Duodenal mucosa (tissue), 2 donors: Measurements from ENCODE around the gene SEPTIN8.

Experiments
- H3K27ac ChIP-seq: one replicate; pipeline ENCODE4 v1.7.0; 2013; ENCODE audit warnings: low read depth, low read length
- H3K27me3 ChIP-seq, 2 donors: one replicate each; pipeline ENCODE4 v1.7.0; 2013; ENCODE audit warnings: low read length in 2 of 2, control low read depth in 1 of 2; ENCODE audit not compliant: insufficient read depth in 2 of 2, control insufficient read depth in 1 of 2
- H3K36me3 ChIP-seq, 2 donors: one replicate each; pipeline ENCODE4 v1.7.0; 2013; ENCODE audit warnings: low read length in 2 of 2, control low read depth in 1 of 2; ENCODE audit not compliant: insufficient read depth in 2 of 2, control insufficient read depth in 1 of 2
- H3K4me1 ChIP-seq, 2 donors: one replicate each; pipeline ENCODE4 v1.7.0; 2013; ENCODE audit warnings: low read length in 2 of 2, control low read depth in 1 of 2; ENCODE audit not compliant: insufficient read depth in 2 of 2, control insufficient read depth in 1 of 2
- H3K4me3 ChIP-seq, 2 donors: one replicate each; pipeline ENCODE4 v1.7.0; 2013; ENCODE audit warnings: low read length in 2 of 2, low read depth in 1 of 2
- H3K9ac ChIP-seq, 2 donors: one replicate each; pipeline ENCODE4 v1.7.0; 2013; ENCODE audit warnings: low read length in 2 of 2, low read depth in 1 of 2
- H3K9me3 ChIP-seq, 2 donors: one replicate each; pipeline ENCODE4 v1.7.0; 2013; ENCODE audit warnings: low read length in 2 of 2, control low read depth in 1 of 2; ENCODE audit not compliant: control insufficient read depth in 1 of 2

Gene SEPTIN8

DNA sequence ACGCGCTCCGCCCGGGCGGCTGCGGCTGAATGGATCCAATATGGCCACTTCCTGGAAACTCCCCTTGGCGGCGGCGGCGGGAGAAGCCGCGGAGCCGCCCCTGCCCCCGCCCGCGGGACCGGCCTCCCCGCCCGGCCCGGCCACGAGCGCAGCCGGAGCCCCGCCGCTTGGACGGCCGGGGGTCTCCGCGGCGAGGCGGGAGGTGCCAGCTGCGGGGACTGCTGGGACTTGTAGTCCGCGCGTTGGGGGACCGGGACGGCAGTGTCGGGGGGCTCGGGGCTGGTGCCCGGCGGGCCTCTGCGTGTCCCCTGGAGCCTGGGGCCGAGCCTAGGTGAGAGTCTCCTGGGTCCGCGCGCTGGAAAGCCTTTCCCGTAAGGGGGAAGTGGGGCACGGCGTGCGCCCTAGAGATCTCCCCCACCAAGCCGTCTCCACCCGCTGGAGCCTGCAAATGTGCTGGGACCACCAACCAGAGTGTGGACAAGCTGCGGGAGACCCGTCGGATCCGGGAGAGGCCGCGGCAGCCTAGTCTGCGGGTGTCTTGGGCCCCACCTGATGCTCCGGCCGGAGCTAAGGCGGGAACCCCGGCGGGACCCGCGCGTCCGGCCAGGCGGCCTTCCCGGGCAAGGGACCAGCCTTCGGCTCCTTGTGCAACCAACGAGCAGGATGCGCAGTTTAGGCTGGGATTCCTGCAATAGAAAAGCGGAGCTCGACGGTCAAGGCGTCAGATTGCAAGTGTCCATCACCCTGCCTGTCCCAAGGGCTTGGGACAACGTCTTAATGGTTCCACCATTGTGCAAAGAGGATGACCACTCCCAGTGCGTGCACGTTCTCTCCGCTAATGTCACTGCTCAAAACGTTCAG lies at the start of gene SEPTIN8:
Gene SEPTIN8, minus strand, starts transcription at position 31 of the 861 bp plus-strand sequence. CDS start 102 bp downstream, outside the sequence.
- Histone ChIP-seq H3K4me1 (peaks cover 30 to 33% of the 10 kb centered on the region in 2 donors), H3K27ac (peak within 1 kb of the TSS; percentile 14)

GRCh38 chr5:132826424-132827082 lies 49.5 kb upstream of the SEPTIN8 start:
- no peak overlapping the region for H3K4me3 ChIP-seq
- H3K4me1 ChIP-seq = peaks cover 20 to 22% of the 10 kb centered on the region in 2 donors
- peaks cover 4 to 8% of the 10 kb centered on the region in 2 donors for H3K36me3 ChIP-seq
- H3K27ac ChIP-seq = no peak overlapping the region
- no peaks in the 10 kb centered on the region for H3K9me3 ChIP-seq
- no peak overlapping the region for H3K9ac ChIP-seq
- peaks cover 0 to 6% of the 10 kb centered on the region in 2 donors for H3K27me3 ChIP-seq

More for the DNA sequence above, at the start of gene SEPTIN8:
- Histone ChIP-seq H3K4me3 (peak within 1 kb of the TSS; percentile 79 to 89), H3K9me3 (no peaks in the 10 kb centered on the region), H3K9ac (peak within 1 kb of the TSS; percentile 74 to 83), H3K27me3 (peaks cover 0 to 2% of the 10 kb centered on the region in 2 donors), H3K36me3 (no peaks in the 10 kb centered on the region)

- H3K27ac ChIP-seq = no peak overlapping the region
- peaks cover 0 to 6% of the 10 kb centered on the region in 2 donors for H3K27me3 ChIP-seq
- H3K9me3 ChIP-seq = no peaks in the 10 kb centered on the region
- H3K4me3 ChIP-seq = no peak overlapping the region
- peaks cover 4 to 8% of the 10 kb centered on the region in 2 donors for H3K36me3 ChIP-seq
- H3K9ac ChIP-seq = no peak overlapping the region
- H3K4me1 ChIP-seq = peaks cover 14 to 16% of the 10 kb centered on the region in 2 donors
Measured at GRCh38 chr5:132825834-132826391, 48.9 kb upstream of the SEPTIN8 start.

GRCh38 chr5:132825033-132825833 lies 48.2 kb upstream of the SEPTIN8 start:
- Histone ChIP-seq H3K9me3 (no peaks in the 10 kb centered on the region), H3K9ac (no peak overlapping the region), H3K4me3 (no peak overlapping the region), H3K27me3 (peaks cover 0 to 6% of the 10 kb centered on the region in 2 donors), H3K4me1 (peaks cover 14 to 16% of the 10 kb centered on the region in 2 donors), H3K36me3 (peaks cover 4 to 8% of the 10 kb centered on the region in 2 donors), H3K27ac (no peak overlapping the region)

GRCh38 chr5:132824426-132824825 lies 47.4 kb upstream of the SEPTIN8 start:
- Histone ChIP-seq H3K27ac (no peak overlapping the region), H3K36me3 (peaks cover 4 to 8% of the 10 kb centered on the region in 2 donors), H3K9me3 (no peaks in the 10 kb centered on the region), H3K9ac (no peak overlapping the region), H3K4me1 (peaks cover 10 to 21% of the 10 kb centered on the region in 2 donors), H3K4me3 (no peak overlapping the region), H3K27me3 (peaks cover 0 to 4% of the 10 kb centered on the region in 2 donors)

GRCh38 chr5:132823481-132824050 lies 46.5 kb upstream of the SEPTIN8 start:
- H3K36me3 ChIP-seq = peaks cover 4 to 8% of the 10 kb centered on the region in 2 donors
- peaks cover 6 to 16% of the 10 kb centered on the region in 2 donors for H3K4me1 ChIP-seq
- H3K9ac ChIP-seq = no peak overlapping the region
- H3K9me3 ChIP-seq = no peaks in the 10 kb centered on the region
- no peak overlapping the region for H3K27ac ChIP-seq
- H3K27me3 ChIP-seq = peaks cover 0 to 3% of the 10 kb centered on the region in 2 donors
- no peak overlapping the region for H3K4me3 ChIP-seq

- no peak overlapping the region for H3K4me3 ChIP-seq
- no peak overlapping the region for H3K27ac ChIP-seq
- peak overlapping the region in 1 of 2 donors; percentile 32 for H3K9ac ChIP-seq
Measured at GRCh38 chr5:132822650-132823480, 45.8 kb upstream of the SEPTIN8 start.

GRCh38 chr5:132821791-132822190 lies 44.8 kb upstream of the SEPTIN8 start:
- no peak overlapping the region for H3K27ac ChIP-seq
- no peaks in the 10 kb centered on the region for H3K9me3 ChIP-seq
- H3K27me3 ChIP-seq = peaks cover 0 to under 1% of the 10 kb centered on the region in 2 donors
- no peak overlapping the region for H3K9ac ChIP-seq
- H3K36me3 ChIP-seq = peaks cover 4 to 8% of the 10 kb centered on the region in 2 donors
- no peak overlapping the region for H3K4me3 ChIP-seq
- peaks cover 12 to 28% of the 10 kb centered on the region in 2 donors for H3K4me1 ChIP-seq

More at GRCh38 chr5:132822650-132823480, 45.8 kb upstream of the SEPTIN8 start:
- H3K9me3 ChIP-seq = no peaks in the 10 kb centered on the region
- H3K4me1 ChIP-seq = peaks cover 7 to 17% of the 10 kb centered on the region in 2 donors
- peaks cover 4 to 8% of the 10 kb centered on the region in 2 donors for H3K36me3 ChIP-seq
- H3K27me3 ChIP-seq = peaks cover 0 to 3% of the 10 kb centered on the region in 2 donors
